SK-N-SH (cell line): ENCODE data around the gene RAC3. TPM values are rescaled to one million over a fixed set of nuclear protein-coding genes. Genes with fewer than 3 reads are reported as not detected.
A peak's percentile ranks its signal among the peaks of the same experiment; 100 is the strongest.

Experiments
- CTCF ChIA-PET: fragments of 300-600, 350-600 bp; formaldehyde crosslinking; extraction: SDS; loops from one replicate; lab custom pipeline; 2021; lab: Yijun Ruan, JAX
- POLR2A ChIA-PET: fragments of 350-600 bp; sonication (Branson Sonifier 250); formaldehyde crosslinking; extraction: SDS; loops from one replicate; lab custom pipeline; 2020; ENCODE audit warnings: antibody characterized with exemption, inconsistent platforms; lab: Yijun Ruan, JAX
- DNase-seq: peaks from one replicate; pipeline ENCODE4 v3.0.0; 2012
- H2AFZ ChIP-seq: fragments of 200-600 bp; sonication (generic); 2 replicates; pipeline ENCODE4 v1.8.1; 2016; ENCODE audit warnings: antibody characterized with exemption, mild to moderate bottlenecking, low read depth
- H3F3A ChIP-seq: fragments of 200-600 bp; sonication (generic); replicated peaks from 2 replicates; pipeline ENCODE3; 2016; ENCODE audit warnings: antibody characterized with exemption, mild to moderate bottlenecking; ENCODE audit not compliant: insufficient read depth
- H3K27ac ChIP-seq, 2 experiments: fragments of 200-500 bp in 1 of 2; fragments of 200-600 bp in 1 of 2; sonication (Bioruptor generic) in 1 of 2; sonication (generic), shearing (Covaris generic) in 1 of 2; 2 replicates each; pipeline versions ENCODE4 v1.5.1 to v1.6.1; 2014 to 2016; ENCODE audit warnings: low read depth in 2 of 2, inconsistent platforms in 1 of 2, low read length in 1 of 2, mild to moderate bottlenecking in 1 of 2, mixed read lengths in 1 of 2
- H3K27me3 ChIP-seq: fragments of 200-600 bp; sonication (generic), shearing (Covaris generic); 2 replicates; pipeline ENCODE4 v1.6.1; 2016; ENCODE audit warnings: mixed run types; ENCODE audit not compliant: insufficient read depth
- H3K36me3 ChIP-seq, 2 experiments: fragments of 200-500 bp in 1 of 2; fragments of 200-600 bp in 1 of 2; sonication (Bioruptor generic) in 1 of 2; sonication (generic) in 1 of 2; replicated peaks in 1 of 2; 2 replicates each; pipeline versions ENCODE3 to v1.5.1; 2014 to 2016; ENCODE audit warnings: low read length in 1 of 2, mild to moderate bottlenecking in 1 of 2; ENCODE audit not compliant: insufficient read depth in 2 of 2, control insufficient read depth in 1 of 2
- H3K4me1 ChIP-seq, 2 experiments: fragments of 200-500 bp in 1 of 2; fragments of 200-600 bp in 1 of 2; sonication (Bioruptor generic) in 1 of 2; sonication (generic), shearing (Covaris generic) in 1 of 2; 2 replicates each; pipeline versions ENCODE4 v1.5.1 to v1.6.1; 2014 to 2016; ENCODE audit warnings: low read depth in 1 of 2, low read length in 1 of 2, mixed run types in 1 of 2; ENCODE audit not compliant: insufficient read depth in 2 of 2, control insufficient read depth in 1 of 2
- H3K4me2 ChIP-seq: fragments of 200-600 bp; sonication (generic), shearing (Covaris generic); 2 replicates; pipeline ENCODE4 v1.6.1; 2017; ENCODE audit warnings: mixed run types
- H3K4me3 ChIP-seq, 2 experiments: fragments of 200-500 bp in 1 of 2; fragments of 200-600 bp in 1 of 2; sonication (Bioruptor generic) in 1 of 2; sonication (generic), shearing (Covaris generic) in 1 of 2; 2 replicates each; pipeline versions ENCODE4 v1.5.1 to v1.8.1; 2014 to 2016; ENCODE audit warnings: low read depth in 2 of 2, inconsistent platforms in 1 of 2, low read length in 1 of 2, mild to moderate bottlenecking in 1 of 2, mixed read lengths in 1 of 2, moderate library complexity in 1 of 2
- H3K79me2 ChIP-seq: fragments of 200-600 bp; sonication (generic); 2 replicates; pipeline ENCODE4 v1.8.1; 2017; ENCODE audit warnings: mild to moderate bottlenecking; ENCODE audit not compliant: insufficient read depth
- H3K9ac ChIP-seq: fragments of 200-600 bp; sonication (generic); 2 replicates; pipeline ENCODE4 v1.6.1; 2017; ENCODE audit warnings: mixed run types
- H3K9me2 ChIP-seq: fragments of 200-600 bp; sonication (generic); 2 replicates; pipeline ENCODE4 v1.6.1; 2017; ENCODE audit warnings: mixed run types
- H3K9me3 ChIP-seq: fragments of 200-600 bp; sonication (generic); 2 replicates; pipeline ENCODE4 v1.6.1; 2017; ENCODE audit warnings: mixed run types, mild to moderate bottlenecking, moderate library complexity
- H4K20me1 ChIP-seq: fragments of 200-600 bp; sonication (generic); 2 replicates; pipeline ENCODE4 v1.6.1; 2017; ENCODE audit warnings: mild to moderate bottlenecking, mixed run types; ENCODE audit not compliant: insufficient read depth
- CTCF ChIP-seq: fragments of 200-600 bp; sonication (generic); IDR thresholded peaks from 2 replicates; pipeline ENCODE4 v1.6.1; 2017; ENCODE audit warnings: antibody characterized with exemption, mild to moderate bottlenecking, moderate library complexity
- ELF1 ChIP-seq: IDR thresholded peaks from 2 replicates; pipeline ENCODE4 v1.4.0; 2012
- FOXJ3 ChIP-seq: sonication (generic); formaldehyde crosslinking; IDR thresholded peaks from 2 replicates; pipeline ENCODE4 v1.5.1; 2020; ENCODE audit warnings: mild to moderate bottlenecking, missing genetic modification reagents
- FOXM1 ChIP-seq: IDR thresholded peaks from 2 replicates; pipeline ENCODE4 v1.4.0; 2012; ENCODE audit warnings: low read depth, mild to moderate bottlenecking
- MXI1 ChIP-seq: IDR thresholded peaks from 2 replicates; pipeline ENCODE4 v1.6.1; 2012; ENCODE audit warnings: mild to moderate bottlenecking, low read depth, low read length, improper control_type of control experiment
- NRF1 ChIP-seq: IDR thresholded peaks from 2 replicates; pipeline ENCODE4 v1.6.1; 2012; ENCODE audit warnings: low read depth, mild to moderate bottlenecking, low read length
- RFX5 ChIP-seq: IDR thresholded peaks from 2 replicates; pipeline ENCODE4 v1.6.1; 2012; ENCODE audit warnings: mild to moderate bottlenecking, improper control_type of control experiment, low read length
- SMC3 ChIP-seq: IDR thresholded peaks from 2 replicates; pipeline ENCODE4 v1.6.1; 2012; ENCODE audit warnings: low read depth, low read length, improper control_type of control experiment
- TEAD4 ChIP-seq: IDR thresholded peaks from 2 replicates; pipeline ENCODE4 v1.4.0; 2012; ENCODE audit warnings: mild to moderate bottlenecking, borderline replicate concordance; ENCODE audit not compliant: insufficient read depth
- USF1 ChIP-seq: IDR thresholded peaks from 2 replicates; pipeline ENCODE4 v1.4.0; 2012; ENCODE audit warnings: low read depth, borderline replicate concordance
- YY1 ChIP-seq: IDR thresholded peaks from 2 replicates; pipeline ENCODE4 v1.4.0; 2012; ENCODE audit warnings: low read depth, mild to moderate bottlenecking
- WGBS: methylation state at CpG from one replicate; pipeline ENCODE4 v1.1.6; 2017; ENCODE audit warnings: low lambda C conversion rate; 5-methylcytosine and 5-hydroxymethylcytosine counted together
- polyA plus RNA-seq, 3 experiments: library from polyadenylated mRNA; depleted of rRNA; stranded (reverse); fragments of >200 nt; gene quantifications; 2 replicates each; pipeline ENCODE4 v1.2.3, GENCODE V29; 2012

Gene RAC3
- polyA plus RNA-seq, 1 of the 3 experiments (the other 2 are of a cell fraction), result 83.6 TPM

GRCh38 chr17:82052638-82053059 lies 21.2 kb downstream of the RAC3 start:
- DNase-seq, result no peak
- Histone ChIP-seq H3K4me1 (peaks cover 0 to 25% of the 10 kb centered on the region in 2 experiments; a peak in 2 of 4 replicates), H4K20me1 (peaks cover 14% of the 10 kb centered on the region; the same call in 1 of the 2 replicates), H3F3A (peaks cover 9% of the 10 kb centered on the region), H3K36me3 (peaks cover 32 to 70% of the 10 kb centered on the region in 2 experiments), H2AFZ (no peak overlapping the region), H3K9ac (peak overlapping the region; percentile 95), H3K79me2 (peaks cover 49% of the 10 kb centered on the region), H3K9me2 (no peaks in the 10 kb centered on the region), H3K9me3 (no peaks in the 10 kb centered on the region), H3K27ac (no peak overlapping the region), H3K4me3 (peak overlapping the region; percentile 99 to 100), H3K4me2 (peak overlapping the region; percentile 100), H3K27me3 (no peaks in the 10 kb centered on the region)
- CTCF ChIA-PET, result interaction anchor here (0.9 to 5.1 kb wide), 8 partner anchors 11 to 183 kb away, joined by 3 to 45 read pairs (median 4); partner anchors contain the start of genes DCXR and FASN
- POLR2A ChIA-PET, result interaction anchor here (0.6 to 0.8 kb wide), 2 partner anchors 13 to 15 kb away, joined by 3 read pairs; partner anchors contain the start of genes DCXR and DUS1L
- WGBS, result 10% methylated on average over 14 of the region's 19 CpGs
- TF ChIP-seq YY1, result no peak
- TF ChIP-seq RFX5, result no peak
- no peak for TF ChIP-seq ELF1
- TF ChIP-seq SMC3, result no peak
- TF ChIP-seq TEAD4, result no peak
- no peak for TF ChIP-seq CTCF
- TF ChIP-seq NRF1, result no peak
- no peak for TF ChIP-seq FOXJ3 (CRISPR knock-in tag)
- TF ChIP-seq, all 33 proteins: peak for 0

GRCh38 chr17:82053130-82053529 lies 21.7 kb downstream of the RAC3 start:
- Histone ChIP-seq H4K20me1 (peaks cover 14% of the 10 kb centered on the region; the same call in 1 of the 2 replicates), H3F3A (peaks cover 14% of the 10 kb centered on the region), H3K79me2 (peaks cover 49% of the 10 kb centered on the region), H3K4me3 (peak overlapping the region; percentile 99 to 100; a peak in 3 of 4 replicates), H2AFZ (no peak overlapping the region), H3K27me3 (no peaks in the 10 kb centered on the region), H3K9me3 (no peaks in the 10 kb centered on the region), H3K36me3 (peaks cover 35 to 70% of the 10 kb centered on the region in 2 experiments), H3K9me2 (no peaks in the 10 kb centered on the region), H3K4me1 (peaks cover 0 to 25% of the 10 kb centered on the region in 2 experiments; a peak in 2 of 4 replicates), H3K4me2 (peak overlapping the region; percentile 100), H3K27ac (no peak overlapping the region), H3K9ac (peak overlapping the region; percentile 95)
- 92% methylated on average over 13 of the region's 19 CpGs for WGBS
- DNase-seq, result no peak
- ChIA-PET CTCF (interaction anchor here (1.1 to 5.1 kb wide), 5 partner anchors 11 to 103 kb away, joined by 3 to 24 read pairs (median 4); no protein-coding TSS in a partner anchor), POLR2A (interaction anchor here (0.8 kb wide), 1 partner anchor 23 kb away, joined by 3 read pairs; no protein-coding TSS in a partner anchor)
- TF ChIP-seq MXI1, result no peak
- no peak for TF ChIP-seq USF1
- TF ChIP-seq FOXM1, result no peak
- TF ChIP-seq FOXJ3 (CRISPR knock-in tag), result no peak
